Testis (tissue), 3 donors: ENCODE results near the gene TINCR. TPM values are rescaled to one million over a fixed set of nuclear protein-coding genes. Genes with fewer than 3 reads are reported as not detected.
"Not testable (repeated sequence)": the region's sequence is repeated elsewhere in the genome, so short reads cannot be mapped to it uniquely, and the experiment has no call there.

ENCODE experiments used
- DNase-seq: peaks from one replicate; pipeline ENCODE4 v3.0.0-alpha.2; 2019
- H3K27ac ChIP-seq, 2 donors: fragments of 200-600 bp; sonication (generic); one replicate each; pipeline ENCODE4 v1.5.1; 2019
- H3K27me3 ChIP-seq: fragments of 200-600 bp; sonication (generic); one replicate; pipeline ENCODE4 v1.5.1; 2019
- H3K36me3 ChIP-seq: fragments of 200-600 bp; sonication (generic); one replicate; pipeline ENCODE4 v1.5.1; 2017; ENCODE audit warnings: low read depth; ENCODE audit errors: missing control alignments
- H3K4me1 ChIP-seq: fragments of 200-600 bp; sonication (generic); one replicate; pipeline ENCODE4 v1.5.1; 2019
- H3K4me3 ChIP-seq, 2 donors: fragments of 200-600 bp; sonication (generic); one replicate each; pipeline ENCODE4 v1.5.1; 2017 to 2019
- H3K9me3 ChIP-seq: fragments of 200-600 bp; sonication (generic); one replicate; pipeline ENCODE4 v1.5.1; 2017
- POLR2A ChIP-seq: fragments of 450-650 bp; IDR thresholded peaks from one replicate; pipeline ENCODE4 v1.6.1; 2017; ENCODE audit warnings: antibody characterized with exemption, mild to moderate bottlenecking, moderate library complexity
- WGBS, 2 donors: methylation state at CpG; one replicate each; pipeline ENCODE4 v1.1.5; 2018; 5-methylcytosine and 5-hydroxymethylcytosine counted together
- intact Hi-C: fragments of 100-400 bp; cut with DNase I; formaldehyde crosslinking; loops from one replicate; pipeline ENCODE4 v1.15.1; 2023; ENCODE audit warnings: low total_unique reads
- polyA plus RNA-seq: library from polyadenylated mRNA; stranded (reverse); fragments of 350-450 nt; fragmentation: Illumina TruSeq; extraction: RNeasy Lipid Tissue Mini Kit (QIAGEN cat#74804); gene quantifications from one replicate; pipeline ENCODE4 v1.2.3, GENCODE V29; 2014; ENCODE audit warnings: low read depth, low replicate concordance; ENCODE audit not compliant: insufficient read depth
- total RNA-seq, 2 donors: library from RNA; depleted of rRNA; stranded (reverse); fragments of >200 nt; gene quantifications; one replicate each; pipeline ENCODE4 v1.2.3, GENCODE V29; 2016
- TF ChIP-seq, protein P1 (sequence below), 3 experiments: fragments of 450-650 bp in 2 of 3; fragments of 200-600 bp in 1 of 3; sonication (generic) in 1 of 3; IDR thresholded peaks; one replicate each; pipeline ENCODE4 v1.5.1; 2016 to 2019; ENCODE audit warnings: antibody characterized with exemption in 3 of 3, mild to moderate bottlenecking in 2 of 3, moderate library complexity in 1 of 3

The TINCR gene
- total and polyA plus RNA-seq, 3 donors from 2014 or later = 3.0 to 7.0 (median 5.6) TPM

- no peak overlapping the region for H3K4me3 ChIP-seq
- no peaks in the 10 kb centered on the region for H3K36me3 ChIP-seq
- no peaks in the 10 kb centered on the region for H3K27me3 ChIP-seq
- DNase-seq = no peak
- no peak for TF ChIP-seq POLR2A
- TF ChIP-seq, protein P1, sequence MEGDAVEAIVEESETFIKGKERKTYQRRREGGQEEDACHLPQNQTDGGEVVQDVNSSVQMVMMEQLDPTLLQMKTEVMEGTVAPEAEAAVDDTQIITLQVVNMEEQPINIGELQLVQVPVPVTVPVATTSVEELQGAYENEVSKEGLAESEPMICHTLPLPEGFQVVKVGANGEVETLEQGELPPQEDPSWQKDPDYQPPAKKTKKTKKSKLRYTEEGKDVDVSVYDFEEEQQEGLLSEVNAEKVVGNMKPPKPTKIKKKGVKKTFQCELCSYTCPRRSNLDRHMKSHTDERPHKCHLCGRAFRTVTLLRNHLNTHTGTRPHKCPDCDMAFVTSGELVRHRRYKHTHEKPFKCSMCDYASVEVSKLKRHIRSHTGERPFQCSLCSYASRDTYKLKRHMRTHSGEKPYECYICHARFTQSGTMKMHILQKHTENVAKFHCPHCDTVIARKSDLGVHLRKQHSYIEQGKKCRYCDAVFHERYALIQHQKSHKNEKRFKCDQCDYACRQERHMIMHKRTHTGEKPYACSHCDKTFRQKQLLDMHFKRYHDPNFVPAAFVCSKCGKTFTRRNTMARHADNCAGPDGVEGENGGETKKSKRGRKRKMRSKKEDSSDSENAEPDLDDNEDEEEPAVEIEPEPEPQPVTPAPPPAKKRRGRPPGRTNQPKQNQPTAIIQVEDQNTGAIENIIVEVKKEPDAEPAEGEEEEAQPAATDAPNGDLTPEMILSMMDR (IDR thresholded peaks at IDR 0.05) = no peak
- WGBS, 2 donors = 91 to 92% methylated on average over 7 to 9 of the region's 10 CpGs
- H3K27ac ChIP-seq = no peak overlapping the region
- intact Hi-C loops = no loop called here
- H3K9me3 ChIP-seq = no peaks in the 10 kb centered on the region
- H3K4me1 ChIP-seq = no peaks in the 10 kb centered on the region
These were observed 27.5 kb downstream of the TINCR start for GRCh38 chr19:5540208-5540607.

- H3K27me3 ChIP-seq = no peaks in the 10 kb centered on the region
- WGBS, 2 donors = 77 to 87% methylated on average over 12 of the region's 12 CpGs
- no peaks in the 10 kb centered on the region for H3K36me3 ChIP-seq
- H3K4me1 ChIP-seq = no peaks in the 10 kb centered on the region
- intact Hi-C loops = no loop called here
- no peak overlapping the region for H3K27ac ChIP-seq
- TF ChIP-seq, protein P1 (IDR thresholded peaks at IDR 0.05) = no peak
- TF ChIP-seq POLR2A = no peak
- DNase-seq = no peak
- H3K9me3 ChIP-seq = no peaks in the 10 kb centered on the region
- H3K4me3 ChIP-seq = no peak overlapping the region
These were observed 29.9 kb downstream of the TINCR start for GRCh38 chr19:5537870-5538269.

DNA sequence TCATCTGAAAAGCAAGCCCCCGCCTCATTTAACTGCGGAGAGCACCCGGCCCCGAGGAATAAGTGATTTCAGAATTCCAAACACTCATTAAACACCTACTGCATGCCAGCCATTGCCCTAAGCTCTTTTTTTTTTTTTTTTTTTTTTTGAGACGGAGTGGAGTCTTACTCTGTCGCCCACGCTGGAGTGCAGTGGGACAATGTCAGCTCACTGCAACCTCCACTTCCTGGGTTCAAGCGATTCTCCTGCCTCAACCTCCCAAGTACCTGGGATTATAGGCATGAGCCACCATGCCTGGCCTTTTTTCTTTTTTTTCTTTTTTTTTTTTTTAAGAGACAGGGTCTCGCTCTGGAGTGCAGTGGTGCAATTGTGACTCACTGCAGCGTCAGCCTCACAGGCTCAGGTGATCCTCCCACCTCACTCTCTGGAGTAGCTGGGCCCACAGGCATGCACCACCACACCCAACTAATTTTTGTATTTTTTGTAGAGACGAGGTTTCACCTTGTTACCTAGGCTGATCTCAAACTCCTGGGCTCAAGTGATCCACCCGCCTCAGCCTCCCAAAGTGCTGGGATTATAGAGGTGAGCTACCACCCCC lies 30.7 kb downstream of the TINCR start:
- not testable (repeated sequence) for H3K27ac ChIP-seq, H3K4me3 ChIP-seq
- 57 to 74% methylated on average over 12 of the region's 12 CpGs for WGBS, 2 donors

DNA sequence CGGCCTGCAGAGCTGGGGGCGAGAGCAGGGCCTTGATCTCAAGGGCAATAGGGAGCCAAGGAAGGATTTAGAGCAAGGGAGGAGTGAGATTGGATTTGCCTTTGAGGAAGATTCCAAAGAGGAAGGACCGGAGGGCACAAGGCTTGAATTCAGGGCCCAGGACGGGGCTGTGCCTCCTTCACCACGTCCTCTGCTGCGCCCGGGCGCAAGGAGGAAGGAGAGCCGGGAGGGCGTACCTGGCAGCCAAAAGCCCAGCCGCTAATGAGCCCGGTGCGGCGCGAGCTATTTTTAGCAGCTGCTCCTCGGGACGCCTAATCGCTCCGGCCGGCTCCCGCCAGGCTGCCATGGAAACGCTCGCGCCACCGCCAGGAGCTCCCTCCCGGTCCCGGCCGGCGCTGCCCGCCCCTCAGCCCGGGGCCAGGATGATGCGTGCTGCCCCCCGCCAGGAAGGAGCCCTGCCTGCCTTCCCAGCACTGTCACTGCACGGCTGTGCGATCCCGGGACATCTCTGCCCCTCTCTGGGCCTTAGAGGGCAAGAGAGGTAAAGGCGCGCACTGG lies 31.3 kb downstream of the TINCR start:
- intact Hi-C loops = no loop called here
- Histone ChIP-seq H3K27me3 (no peaks in the 10 kb centered on the region), H3K4me1 (no peaks in the 10 kb centered on the region), H3K36me3 (no peaks in the 10 kb centered on the region), H3K27ac (no peak overlapping the region), H3K4me3 (peak overlapping the region in 1 of 2 donors; percentile 16), H3K9me3 (no peaks in the 10 kb centered on the region)
- WGBS, 2 donors = 3 to 9% methylated on average over 7 to 35 of the region's 38 CpGs
- peak; percentile 68 for DNase-seq
- no peak for TF ChIP-seq POLR2A
- TF ChIP-seq, protein P1 (IDR thresholded peaks at IDR 0.05) = no peak

More for the DNA sequence above, 30.7 kb downstream of the TINCR start:
- H3K4me1 ChIP-seq, intact Hi-C loops, DNase-seq, H3K36me3 ChIP-seq, H3K9me3 ChIP-seq, H3K27me3 ChIP-seq: not testable (repeated sequence)

DNA sequence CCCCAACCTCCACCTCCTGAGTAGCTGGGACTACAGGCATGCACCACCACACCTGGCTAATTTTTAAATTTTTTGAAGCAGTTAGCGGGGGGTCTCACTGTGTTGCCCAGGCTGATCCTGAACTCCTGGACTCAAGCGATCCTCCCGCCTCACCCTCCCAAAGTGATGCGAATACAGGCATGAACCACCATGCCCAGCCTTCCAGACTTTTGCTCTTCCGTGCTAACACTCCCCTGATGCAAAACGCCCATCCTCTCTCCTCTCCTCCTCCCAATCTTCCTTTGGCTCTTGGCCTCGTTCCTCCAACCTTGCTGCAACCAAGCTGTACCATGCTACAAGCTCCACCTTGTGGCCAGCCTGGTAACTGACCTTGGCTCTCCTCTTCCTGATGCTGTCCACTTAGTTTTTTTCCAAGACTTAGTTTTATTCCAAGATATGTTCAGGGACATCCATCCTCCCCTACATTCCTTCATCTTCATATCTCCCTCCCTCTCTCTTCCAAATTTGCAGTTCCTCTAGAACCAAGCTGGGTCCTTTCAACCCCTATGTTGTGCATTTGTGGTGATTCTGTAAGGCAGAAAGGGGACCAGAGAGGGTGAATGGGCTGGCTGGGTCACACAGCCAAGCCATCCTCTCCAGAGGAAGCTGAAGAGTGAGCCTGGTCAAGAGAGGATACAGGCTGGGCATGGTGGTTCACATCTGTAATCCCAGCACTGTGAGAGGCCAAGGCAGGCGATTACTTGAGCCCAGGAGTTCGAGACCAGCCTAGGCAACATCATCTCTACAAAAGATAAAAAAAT lies 32.8 kb downstream of the TINCR start:
- no peaks in the 10 kb centered on the region for H3K36me3 ChIP-seq
- intact Hi-C loops = no loop called here
- H3K4me3 ChIP-seq = no peak overlapping the region
- DNase-seq = peak; percentile 78
- no peak overlapping the region for H3K27ac ChIP-seq
- TF ChIP-seq, protein P1 (IDR thresholded peaks at IDR 0.05) = peak; percentile 13 to 31 (median 20)
- TF ChIP-seq POLR2A = no peak
- no peaks in the 10 kb centered on the region for H3K4me1 ChIP-seq
- no peaks in the 10 kb centered on the region for H3K9me3 ChIP-seq
- no peaks in the 10 kb centered on the region for H3K27me3 ChIP-seq
- 76 to 78% methylated on average over 9 of the region's 9 CpGs for WGBS, 2 donors
